Fibroblast of skin of left quadriceps (primary cell): ENCODE data around the gene CCT2.
"Not testable (repeated sequence)": the region's sequence is repeated elsewhere in the genome, so short reads cannot be mapped to it uniquely, and the experiment has no call there.

Source experiments
- DNase-seq, 2 experiments: peaks; one replicate each; pipeline ENCODE4 v3.0.0-alpha.2; 2013; ENCODE audit warnings: low read depth in 2 of 2

Gene CCT2

GRCh38 chr12:69588527-69588926 is 3.3 kb downstream of the CCT2 start:
- no peak for DNase-seq

GRCh38 chr12:69589082-69589481 is 3.8 kb downstream of the CCT2 start:
- no peak for DNase-seq

DNA sequence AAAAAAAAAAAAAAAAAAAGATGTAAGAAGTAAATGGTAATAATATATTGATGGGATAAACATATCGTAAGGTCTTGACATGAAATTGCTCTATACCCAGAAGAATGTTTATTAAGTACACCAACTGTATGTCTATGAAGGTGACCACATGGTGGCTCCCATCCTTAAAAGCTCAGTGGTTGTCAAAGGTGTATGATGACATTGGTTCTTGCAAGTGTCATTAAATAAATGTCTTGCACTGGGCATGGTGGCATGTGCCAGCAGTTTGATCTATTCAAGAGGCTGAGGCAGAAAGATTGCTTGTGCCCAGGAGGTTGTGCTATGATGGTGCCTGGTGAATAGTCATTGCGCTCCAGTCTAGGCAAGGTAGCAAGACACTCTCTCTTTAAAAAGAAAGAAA is 10.4 kb downstream of the CCT2 start:
- no peak for DNase-seq

GRCh38 chr12:69598174-69598753 is 13.0 kb downstream of the CCT2 start:
- DNase-seq = no peak

DNA sequence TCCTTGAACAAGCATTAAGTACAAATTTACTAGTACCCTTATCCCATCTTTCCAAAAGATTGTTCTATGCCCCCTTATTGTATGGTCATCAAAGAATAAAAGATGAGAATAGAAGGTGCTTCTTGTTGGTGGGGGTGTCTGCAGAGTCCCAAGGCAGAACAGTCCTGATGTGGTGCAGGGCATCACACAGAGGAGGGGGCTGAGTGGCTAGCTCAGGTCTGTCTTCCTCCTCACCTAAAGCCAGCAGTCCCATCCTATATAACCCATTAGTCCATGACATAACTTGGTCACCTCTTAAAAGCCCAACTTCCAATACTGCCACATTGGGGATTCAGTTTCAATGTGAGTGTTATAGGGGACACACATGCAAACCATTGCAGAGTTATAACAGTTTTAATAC is 15.5 kb downstream of the CCT2 start:
- no peak for DNase-seq

GRCh38 chr12:69601962-69602685 is 16.9 kb downstream of the CCT2 start:
- no peak for DNase-seq

DNA sequence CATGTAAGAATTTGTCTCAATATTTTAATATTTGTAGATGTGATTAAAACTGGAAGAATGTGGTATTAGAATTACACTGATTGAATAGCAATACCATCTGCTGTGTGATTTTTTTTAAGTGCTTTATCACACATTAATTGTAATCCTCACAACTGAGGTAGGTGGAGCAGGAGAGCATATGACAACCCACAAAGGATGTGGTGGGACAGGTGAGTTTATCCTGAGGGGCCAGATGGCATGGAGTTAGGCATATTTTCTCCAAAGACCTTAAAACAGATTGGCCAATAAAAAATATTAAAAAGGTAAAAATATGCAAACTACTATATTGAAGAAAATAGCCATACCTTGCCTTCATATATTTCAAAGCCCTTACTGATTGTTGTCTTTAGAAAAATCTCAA is 17.7 kb downstream of the CCT2 start:
- DNase-seq = no peak

DNA sequence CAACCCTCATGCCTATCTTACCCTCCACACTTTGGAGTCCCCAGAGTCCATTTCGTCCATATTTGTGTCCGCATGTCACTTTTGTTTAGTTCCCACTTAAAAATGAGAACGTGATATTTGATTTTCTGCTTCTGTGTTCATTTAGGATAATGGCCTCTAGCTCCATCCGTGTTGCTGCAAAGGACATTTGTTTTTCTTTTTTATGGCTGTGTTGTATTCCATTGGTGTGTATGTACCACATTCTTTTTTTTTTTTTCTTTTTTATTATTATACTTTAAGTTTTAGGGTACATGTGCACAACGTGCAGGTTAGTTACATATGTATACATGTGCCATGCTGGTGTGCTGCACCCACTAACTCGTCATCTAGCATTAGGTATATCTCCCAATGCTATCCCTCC is 18.3 kb downstream of the CCT2 start:
- not testable (repeated sequence) for DNase-seq

DNA sequence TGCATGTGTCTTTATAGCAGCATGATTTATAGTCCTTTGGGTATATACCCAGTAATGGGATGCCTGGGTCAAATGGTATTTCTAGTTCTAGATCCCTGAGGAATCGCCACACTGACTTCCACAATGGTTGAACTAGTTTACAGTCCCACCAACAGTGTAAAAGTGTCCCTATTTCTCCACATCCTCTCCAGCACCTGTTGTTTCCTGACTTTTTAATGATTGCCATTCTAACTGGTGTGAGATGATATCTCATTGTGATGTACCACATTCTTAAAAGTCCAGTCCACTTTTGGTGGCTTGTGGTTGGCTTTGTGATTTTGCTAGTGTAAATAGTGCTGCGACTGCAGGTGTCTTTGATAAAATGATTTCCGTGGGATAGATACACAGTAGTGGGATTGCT is 19.0 kb downstream of the CCT2 start:
- not testable (repeated sequence) for DNase-seq

GRCh38 chr12:69608114-69608513 is 22.9 kb downstream of the CCT2 start:
- DNase-seq = no peak

- no peak for DNase-seq
These were observed 24.9 kb downstream of the CCT2 start for GRCh38 chr12:69610126-69610525.

GRCh38 chr12:69610729-69611128 is 25.5 kb downstream of the CCT2 start, which contains the start of gene LRRC10:
LRRC10 (minus strand) TSS chr12:69610907; CDS start chr12:69610838, 69 bp downstream.
- DNase-seq = no peak

GRCh38 chr12:69613351-69613750 is 28.1 kb downstream of the CCT2 start:
- DNase-seq = no peak

DNA sequence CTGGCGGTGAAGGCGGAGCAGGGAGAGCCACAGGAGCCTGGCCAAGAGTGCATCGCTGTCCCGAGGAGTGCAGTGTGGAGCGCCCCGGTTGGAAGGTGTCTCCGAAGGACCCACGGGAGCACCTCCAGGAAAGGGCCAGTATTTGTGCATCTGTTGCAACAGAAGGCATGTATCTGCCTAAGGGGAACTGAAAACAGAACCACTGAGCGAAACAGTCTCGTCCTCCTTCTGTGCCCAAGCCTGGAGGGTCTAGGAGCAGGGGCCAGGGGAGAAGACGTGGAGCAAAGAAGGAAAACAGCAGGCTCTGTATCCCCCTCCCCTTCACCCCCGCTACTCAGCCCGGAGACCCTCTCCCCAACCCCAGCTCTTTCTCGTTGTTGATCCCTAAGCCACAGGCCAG is 30.8 kb downstream of the CCT2 start:
- no peak for DNase-seq

DNA sequence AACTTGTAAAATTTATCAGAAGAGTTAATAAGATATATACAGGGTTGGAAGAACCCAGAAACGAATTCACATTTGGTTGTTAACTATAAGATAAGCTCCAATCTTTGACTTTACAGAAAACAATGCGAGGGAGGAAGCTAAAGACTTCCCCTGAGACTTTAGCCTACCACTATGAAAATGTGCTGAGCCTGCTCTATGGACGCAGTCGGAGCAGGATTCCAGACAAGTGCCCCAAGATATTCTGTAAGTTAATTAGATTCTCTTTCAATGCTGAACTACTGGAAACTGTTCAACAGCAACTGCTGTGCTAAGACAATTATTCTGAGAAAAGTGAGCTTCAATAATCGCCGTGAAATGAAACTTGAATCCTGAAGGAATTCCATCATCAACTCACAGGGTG is 33.8 kb downstream of the CCT2 start:
- DNase-seq = no peak

- DNase-seq = no peak
These were observed 34.8 kb downstream of the CCT2 start for GRCh38 chr12:69620077-69620476.

GRCh38 chr12:69620921-69621320 is 35.7 kb downstream of the CCT2 start:
- no peak for DNase-seq

- DNase-seq = no peak
These were observed 36.3 kb downstream of the CCT2 start for GRCh38 chr12:69621551-69621950.

GRCh38 chr12:69623970-69624369 is 38.7 kb downstream of the CCT2 start:
- DNase-seq = no peak

DNA sequence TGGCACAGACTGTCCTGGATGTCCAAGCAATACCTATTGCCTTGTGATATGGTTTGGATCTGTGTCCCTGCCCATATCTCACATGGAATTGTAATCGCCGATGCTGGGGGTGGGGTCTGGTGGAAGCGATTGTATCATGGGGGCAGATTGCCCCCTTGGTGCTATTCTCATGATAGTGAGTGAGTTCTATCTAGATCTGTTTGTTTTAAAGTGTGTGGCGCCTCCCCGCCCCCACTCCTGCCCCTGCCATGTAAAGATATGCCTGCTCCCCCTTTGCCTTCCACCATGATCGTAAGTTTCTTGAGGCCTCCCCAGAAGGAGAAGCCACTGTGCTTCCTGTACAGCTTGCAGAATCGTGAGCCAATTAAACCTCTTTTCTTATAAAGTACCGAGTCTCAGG is 42.2 kb downstream of the CCT2 start:
- DNase-seq = no peak

- no peak for DNase-seq
These were observed 44.9 kb downstream of the CCT2 start for GRCh38 chr12:69630191-69630590.

- no peak for DNase-seq
These were observed 47.8 kb downstream of the CCT2 start for GRCh38 chr12:69633061-69633460.

DNA sequence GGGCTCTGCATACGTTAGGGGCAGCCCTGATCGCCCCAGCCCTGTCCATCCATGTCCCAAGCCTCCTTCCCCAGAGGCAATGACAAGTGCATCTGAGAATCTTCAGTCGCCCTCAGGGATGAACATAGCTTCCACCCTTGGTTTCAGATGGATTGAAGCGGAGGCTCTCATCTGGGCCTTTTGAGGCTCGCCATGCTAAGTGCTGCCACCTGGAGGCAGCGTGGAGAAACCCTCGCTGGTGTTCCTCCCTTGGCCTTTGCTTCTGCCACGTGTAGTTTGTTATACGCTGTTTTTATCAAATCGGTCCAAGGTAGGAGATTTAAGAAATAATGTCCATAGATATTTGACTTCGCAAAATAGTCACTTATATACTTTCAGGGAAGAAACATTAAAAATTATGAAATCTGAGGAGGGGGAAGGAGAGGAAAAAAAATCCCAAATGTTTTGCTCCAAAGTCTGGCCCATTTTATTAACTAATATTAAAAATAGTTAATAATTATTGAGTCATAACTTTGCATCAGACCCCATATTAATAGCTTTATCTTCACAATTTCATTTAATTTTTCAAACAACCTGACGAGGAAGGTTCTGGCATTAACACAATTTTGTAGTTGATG is 54.2 kb downstream of the CCT2 start:
- peak; percentile 32 to 38 for DNase-seq
